OCI-LY3 (cell line): ENCODE data around the gene RNASE13.

ENCODE experiments used
- H2AFZ ChIP-seq: fragments of 200-600, 300-600 bp; shearing (Covaris generic); 2 replicates; pipeline ENCODE4 v1.6.0; 2014; ENCODE audit warnings: antibody characterized with exemption, low read depth, low read length
- H3K27ac ChIP-seq: fragments of 200-600, 300-600 bp; sonication (generic); 2 replicates; pipeline ENCODE4 v1.5.1; 2014; ENCODE audit warnings: mild to moderate bottlenecking, low read length, moderate library complexity, mixed read lengths
- H3K27me3 ChIP-seq: fragments of 200-600, 300-600 bp; sonication (generic); 2 replicates; pipeline ENCODE4 v1.6.1; 2014; ENCODE audit warnings: low read depth, low read length, mixed read lengths
- H3K36me3 ChIP-seq: fragments of 200-600, 300-600 bp; sonication (generic); replicated peaks from 2 replicates; pipeline ENCODE3; 2014; ENCODE audit warnings: low read depth, low read length, mixed read lengths
- H3K4me1 ChIP-seq: fragments of 300-600, 200-600 bp; sonication (generic); 2 replicates; pipeline ENCODE4 v1.6.1; 2014; ENCODE audit warnings: low read length, mixed read lengths
- H3K4me2 ChIP-seq: fragments of 200-600, 300-600 bp; sonication (generic); 2 replicates; pipeline ENCODE4 v1.6.1; 2014; ENCODE audit warnings: low read length, mixed read lengths
- H3K4me3 ChIP-seq: fragments of 300-600, 200-600 bp; sonication (generic); 2 replicates; pipeline ENCODE4 v1.5.1; 2014; ENCODE audit warnings: antibody characterized with exemption, mild to moderate bottlenecking, low read length, moderate library complexity
- H3K79me2 ChIP-seq: fragments of 300-600, 200-600 bp; shearing (Covaris generic); 2 replicates; pipeline ENCODE4 v1.6.1; 2014; ENCODE audit warnings: mild to moderate bottlenecking, low read length, mixed read lengths
- H3K9ac ChIP-seq: fragments of 300-600, 200-600 bp; shearing (Covaris generic); 2 replicates; pipeline ENCODE4 v1.6.0; 2014; ENCODE audit warnings: mild to moderate bottlenecking, low read length, moderate library complexity
- H3K9me3 ChIP-seq: fragments of 200-600, 300-600 bp; shearing (Covaris generic); 2 replicates; pipeline ENCODE4 v1.6.1; 2014; ENCODE audit warnings: low read length, mixed read lengths; ENCODE audit not compliant: insufficient read depth
- H4K20me1 ChIP-seq: fragments of 200-600, 300-600 bp; sonication (generic); 2 replicates; pipeline ENCODE4 v1.6.1; 2016; ENCODE audit warnings: low read length, mixed read lengths; ENCODE audit not compliant: insufficient read depth
- EZH2phosphoT487 ChIP-seq: fragments of 200-600 bp; shearing (Covaris generic); IDR thresholded peaks from 2 replicates; pipeline ENCODE4 v1.6.1; 2018; ENCODE audit warnings: antibody characterized with exemption, mixed run types, low read depth
- TF ChIP-seq, protein P1 (sequence below): fragments of 200-600, 300-600 bp; sonication (generic); IDR thresholded peaks from 2 replicates; pipeline ENCODE4 v1.5.1; 2014; ENCODE audit warnings: antibody characterized with exemption, low read length, low read depth

RNASE13 gene

DNA sequence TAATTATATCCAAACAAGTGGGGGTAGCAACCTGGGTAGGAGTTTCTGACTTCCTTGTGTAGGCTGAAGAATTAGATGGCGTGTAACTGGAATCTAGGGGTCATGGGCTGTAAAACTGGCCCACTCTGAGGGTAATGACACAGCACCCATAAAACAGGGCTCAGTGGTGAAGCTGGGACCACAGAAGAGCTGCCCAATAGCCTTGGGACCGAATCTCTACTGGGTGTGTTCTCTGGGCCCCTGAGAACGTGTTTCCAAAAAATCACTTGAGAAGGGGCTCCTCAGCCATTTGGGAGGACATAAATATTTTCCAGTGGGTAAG, 26.7 kb upstream of the RNASE13 start:
- H3K4me3 ChIP-seq, result no peak overlapping the region
- H3K4me2 ChIP-seq, result no peak overlapping the region
- H3K27me3 ChIP-seq, result peaks cover 58% of the 10 kb centered on the region
- H3K27ac ChIP-seq, result no peak overlapping the region
- H3K9me3 ChIP-seq, result no peaks in the 10 kb centered on the region
- H3K9ac ChIP-seq, result no peak overlapping the region
- H3K79me2 ChIP-seq, result no peaks in the 10 kb centered on the region
- no peak for TF ChIP-seq EZH2phosphoT487
- TF ChIP-seq, protein P1, sequence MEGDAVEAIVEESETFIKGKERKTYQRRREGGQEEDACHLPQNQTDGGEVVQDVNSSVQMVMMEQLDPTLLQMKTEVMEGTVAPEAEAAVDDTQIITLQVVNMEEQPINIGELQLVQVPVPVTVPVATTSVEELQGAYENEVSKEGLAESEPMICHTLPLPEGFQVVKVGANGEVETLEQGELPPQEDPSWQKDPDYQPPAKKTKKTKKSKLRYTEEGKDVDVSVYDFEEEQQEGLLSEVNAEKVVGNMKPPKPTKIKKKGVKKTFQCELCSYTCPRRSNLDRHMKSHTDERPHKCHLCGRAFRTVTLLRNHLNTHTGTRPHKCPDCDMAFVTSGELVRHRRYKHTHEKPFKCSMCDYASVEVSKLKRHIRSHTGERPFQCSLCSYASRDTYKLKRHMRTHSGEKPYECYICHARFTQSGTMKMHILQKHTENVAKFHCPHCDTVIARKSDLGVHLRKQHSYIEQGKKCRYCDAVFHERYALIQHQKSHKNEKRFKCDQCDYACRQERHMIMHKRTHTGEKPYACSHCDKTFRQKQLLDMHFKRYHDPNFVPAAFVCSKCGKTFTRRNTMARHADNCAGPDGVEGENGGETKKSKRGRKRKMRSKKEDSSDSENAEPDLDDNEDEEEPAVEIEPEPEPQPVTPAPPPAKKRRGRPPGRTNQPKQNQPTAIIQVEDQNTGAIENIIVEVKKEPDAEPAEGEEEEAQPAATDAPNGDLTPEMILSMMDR, result no peak
- no peak overlapping the region for H2AFZ ChIP-seq
- no peaks in the 10 kb centered on the region for H3K36me3 ChIP-seq
- no peaks in the 10 kb centered on the region for H4K20me1 ChIP-seq
- H3K4me1 ChIP-seq, result no peaks in the 10 kb centered on the region

DNA sequence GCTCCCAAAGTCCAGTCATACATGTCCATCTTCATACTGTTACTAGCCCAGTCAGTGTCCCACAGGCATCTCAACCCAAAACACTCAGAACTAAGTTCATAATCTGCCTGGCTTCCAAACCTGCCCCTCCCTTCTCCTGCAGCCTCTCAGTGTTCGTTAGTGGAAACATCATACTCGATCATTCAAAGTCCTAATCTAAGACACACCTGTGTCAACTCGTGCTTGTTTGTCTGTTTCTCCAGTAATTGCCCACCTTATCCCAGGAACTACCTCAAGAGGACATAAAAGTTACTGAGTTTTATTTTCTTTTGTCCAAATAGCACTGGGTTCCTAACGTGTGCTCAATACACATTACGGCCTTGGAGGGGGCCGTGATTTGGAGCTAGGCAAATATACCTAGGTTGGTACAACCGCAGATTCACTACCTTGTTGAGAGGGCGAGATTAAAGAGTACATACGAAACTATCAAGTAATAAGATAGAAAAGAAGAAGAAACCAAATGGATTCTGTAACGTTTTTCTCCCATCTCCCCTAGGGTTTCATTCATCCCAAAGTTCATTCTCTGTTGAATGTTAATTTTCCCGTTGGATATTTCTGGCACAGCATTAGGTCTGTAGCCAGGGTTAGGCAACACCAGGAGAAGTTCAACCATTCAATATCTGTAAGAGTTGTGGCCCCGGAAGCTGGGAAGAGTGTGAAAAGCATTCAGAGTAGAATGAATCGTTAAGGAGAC, 26.2 kb upstream of the RNASE13 start:
- Histone ChIP-seq H3K79me2 (no peaks in the 10 kb centered on the region), H3K4me3 (no peak overlapping the region), H3K27ac (no peak overlapping the region), H3K9ac (no peak overlapping the region), H3K4me1 (no peaks in the 10 kb centered on the region), H2AFZ (no peak overlapping the region), H3K4me2 (no peak overlapping the region), H3K27me3 (peaks cover 55% of the 10 kb centered on the region), H3K36me3 (no peaks in the 10 kb centered on the region), H3K9me3 (no peaks in the 10 kb centered on the region), H4K20me1 (no peaks in the 10 kb centered on the region)
- TF ChIP-seq EZH2phosphoT487, result no peak
- TF ChIP-seq, protein P1, result no peak

DNA sequence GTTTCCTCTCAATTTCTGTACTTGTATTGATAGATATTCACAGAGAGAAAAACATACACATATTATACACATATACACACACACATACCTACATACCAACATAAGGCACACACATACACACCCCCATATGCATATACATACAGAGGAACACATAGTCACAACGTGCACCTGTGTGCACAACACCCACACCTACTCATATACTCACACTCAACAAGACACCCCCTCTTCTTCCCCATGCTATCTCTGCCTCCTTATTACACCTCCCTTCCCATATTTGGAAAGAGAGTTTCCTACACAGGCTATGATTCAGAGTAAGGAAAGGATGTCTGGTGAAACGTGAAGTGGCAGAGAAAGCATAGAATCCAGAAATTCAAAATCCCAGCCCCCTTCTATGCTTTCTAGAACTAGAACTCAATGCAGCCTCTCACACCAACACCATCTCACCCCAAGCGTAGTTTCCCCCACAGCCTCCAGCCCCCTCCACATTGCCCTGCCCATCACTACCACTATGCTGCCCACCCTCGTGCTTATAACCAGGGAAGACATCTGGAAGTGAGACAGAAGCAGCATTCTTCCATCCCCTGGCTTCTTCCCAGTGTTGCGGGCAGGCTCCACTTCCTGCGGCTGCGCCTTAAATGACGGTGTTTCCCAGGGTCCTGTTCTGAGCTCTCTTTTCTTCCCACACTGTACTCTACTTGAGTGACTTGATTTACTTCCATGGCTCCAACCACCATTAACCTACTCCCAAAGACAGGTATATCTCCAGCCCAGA, 25.4 kb upstream of the RNASE13 start:
- no peaks in the 10 kb centered on the region for H3K36me3 ChIP-seq
- no peak overlapping the region for H2AFZ ChIP-seq
- H3K27me3 ChIP-seq, result peaks cover 48% of the 10 kb centered on the region

DNA sequence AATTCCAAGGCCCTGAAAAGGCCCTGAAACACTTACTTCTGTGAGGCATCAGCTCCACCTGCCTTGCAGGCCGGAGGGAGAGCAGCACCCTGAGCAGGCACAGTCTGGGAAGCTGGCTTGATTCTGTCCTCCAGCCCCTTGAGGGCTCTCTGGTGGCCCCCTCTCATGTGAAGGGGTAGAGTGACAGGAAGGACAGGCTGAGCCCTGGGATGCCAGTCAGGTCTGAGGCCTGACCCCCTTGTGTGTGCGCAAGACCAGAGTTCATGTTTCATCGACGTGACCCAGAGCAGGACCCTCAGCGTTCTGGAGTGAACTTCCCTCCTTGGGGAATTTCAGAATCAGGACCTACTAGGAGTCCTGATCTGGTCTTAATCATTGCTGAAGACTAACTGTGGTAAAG, 24.3 kb upstream of the RNASE13 start:
- H3K9ac ChIP-seq, result no peak overlapping the region
- no peaks in the 10 kb centered on the region for H3K36me3 ChIP-seq
- no peak overlapping the region for H3K27ac ChIP-seq
- peaks cover 40% of the 10 kb centered on the region for H3K27me3 ChIP-seq
- no peaks in the 10 kb centered on the region for H3K79me2 ChIP-seq
- H3K9me3 ChIP-seq, result no peaks in the 10 kb centered on the region
- no peak for TF ChIP-seq EZH2phosphoT487
- TF ChIP-seq, protein P1, result no peak
- H4K20me1 ChIP-seq, result no peaks in the 10 kb centered on the region
- H3K4me1 ChIP-seq, result no peaks in the 10 kb centered on the region
- no peak overlapping the region for H3K4me3 ChIP-seq
- no peak overlapping the region for H2AFZ ChIP-seq
- no peak overlapping the region for H3K4me2 ChIP-seq

More for the DNA sequence above, 25.4 kb upstream of the RNASE13 start:
- no peak overlapping the region for H3K4me3 ChIP-seq
- H3K79me2 ChIP-seq, result no peaks in the 10 kb centered on the region
- no peak for TF ChIP-seq EZH2phosphoT487
- TF ChIP-seq, protein P1, result no peak
- H3K9ac ChIP-seq, result no peak overlapping the region
- no peaks in the 10 kb centered on the region for H3K4me1 ChIP-seq
- H3K4me2 ChIP-seq, result no peak overlapping the region
- H3K9me3 ChIP-seq, result no peaks in the 10 kb centered on the region
- no peak overlapping the region for H3K27ac ChIP-seq
- no peaks in the 10 kb centered on the region for H4K20me1 ChIP-seq
